CD4-positive, CD25-positive, alpha-beta regulatory T cell (primary cell): ENCODE measurements around the gene CD99L2. TPM values are rescaled to one million over a fixed set of nuclear protein-coding genes. Genes with fewer than 3 reads are reported as not detected.
A peak's percentile ranks its signal among the peaks of the same experiment; 100 is the strongest.
"Not testable (repeated sequence)": the region's sequence is repeated elsewhere in the genome, so short reads cannot be mapped to it uniquely, and the experiment has no call there.

ENCODE experiments used
- ATAC-seq, 2 donors: fragments of 150-1000 bp; cut with Tn5 transposase; one replicate each; pipeline ENCODE4 v1.10.0; 2021; ENCODE audit warnings: low read depth in 2 of 2, moderate number of reproducible peaks in 2 of 2, moderate library complexity in 1 of 2
- DNase-seq, 3 donors: peaks; one replicate each; pipeline versions ENCODE4 v3.0.0 to v3.0.0-alpha.2; 2012 to 2022; ENCODE audit warnings: mixed read lengths in 1 of 3
- H3K27ac ChIP-seq: one replicate; pipeline ENCODE4 v1.7.0; 2013; ENCODE audit warnings: mild to moderate bottlenecking, low read length; ENCODE audit not compliant: insufficient read depth, poor library complexity, severe bottlenecking
- H3K27me3 ChIP-seq: one replicate; pipeline ENCODE4 v1.7.0; 2013; ENCODE audit warnings: low read length; ENCODE audit not compliant: control insufficient read depth, insufficient read depth
- H3K36me3 ChIP-seq: one replicate; pipeline ENCODE4 v1.7.0; 2013; ENCODE audit warnings: mild to moderate bottlenecking, low read length, moderate library complexity; ENCODE audit not compliant: control insufficient read depth, insufficient read depth
- H3K4me1 ChIP-seq: 2 replicates; pipeline ENCODE4 v1.7.0; 2013; ENCODE audit warnings: mild to moderate bottlenecking, low read length; ENCODE audit not compliant: insufficient read depth, control insufficient read depth, poor library complexity, severe bottlenecking
- H3K4me3 ChIP-seq: one replicate; pipeline ENCODE4 v1.7.0; 2013; ENCODE audit warnings: low read depth, mild to moderate bottlenecking, low read length, moderate library complexity
- H3K9me3 ChIP-seq, 2 experiments: 1 replicate in 1 of 2; 2 replicates in 1 of 2; pipeline ENCODE4 v1.7.0; 2013; ENCODE audit warnings: low read length in 2 of 2, mild to moderate bottlenecking in 1 of 2, moderate library complexity in 1 of 2; ENCODE audit not compliant: control insufficient read depth in 2 of 2
- H3K27ac Mint-ChIP-seq, 3 donors: one replicate each; pipeline ENCODE4 v1.8.0; 2020 to 2022; ENCODE audit warnings: mild to moderate bottlenecking in 3 of 3, mixed read lengths in 3 of 3, moderate library complexity in 2 of 3
- H3K27me3 Mint-ChIP-seq: one replicate; pipeline ENCODE4 v1.8.0; 2022; ENCODE audit warnings: mild to moderate bottlenecking, mixed read lengths
- H3K36me3 Mint-ChIP-seq: one replicate; pipeline ENCODE4 v1.8.0; 2020; ENCODE audit warnings: mixed read lengths
- H3K4me1 Mint-ChIP-seq, 4 donors: one replicate each; pipeline ENCODE4 v1.8.0; 2020 to 2022; ENCODE audit warnings: mixed read lengths in 4 of 4, mild to moderate bottlenecking in 1 of 4
- H3K4me3 Mint-ChIP-seq, 4 donors: one replicate each; pipeline ENCODE4 v1.8.0; 2020 to 2022; ENCODE audit warnings: mild to moderate bottlenecking in 4 of 4, mixed read lengths in 4 of 4, moderate library complexity in 3 of 4
- H3K9me3 Mint-ChIP-seq, 7 donors: one replicate each; pipeline ENCODE4 v1.8.0; 2020 to 2022; ENCODE audit warnings: mixed read lengths in 7 of 7, mild to moderate bottlenecking in 3 of 7, moderate library complexity in 2 of 7
- polyA plus RNA-seq, 4 donors: library from polyadenylated mRNA; unstranded; fragments of 300-500 nt; fragmentation: Illumina TruSeq; gene quantifications; one replicate each; pipeline ENCODE4 v1.2.3, GENCODE V29; 2021
- total RNA-seq: library from RNA; stranded (reverse); gene quantifications from one replicate; pipeline ENCODE4 v1.2.3, GENCODE V29; 2022

CD99L2 gene
- total and polyA plus RNA-seq, 5 donors from 2014 or later: 14.3 to 18.6 (median 14.7) TPM

DNA sequence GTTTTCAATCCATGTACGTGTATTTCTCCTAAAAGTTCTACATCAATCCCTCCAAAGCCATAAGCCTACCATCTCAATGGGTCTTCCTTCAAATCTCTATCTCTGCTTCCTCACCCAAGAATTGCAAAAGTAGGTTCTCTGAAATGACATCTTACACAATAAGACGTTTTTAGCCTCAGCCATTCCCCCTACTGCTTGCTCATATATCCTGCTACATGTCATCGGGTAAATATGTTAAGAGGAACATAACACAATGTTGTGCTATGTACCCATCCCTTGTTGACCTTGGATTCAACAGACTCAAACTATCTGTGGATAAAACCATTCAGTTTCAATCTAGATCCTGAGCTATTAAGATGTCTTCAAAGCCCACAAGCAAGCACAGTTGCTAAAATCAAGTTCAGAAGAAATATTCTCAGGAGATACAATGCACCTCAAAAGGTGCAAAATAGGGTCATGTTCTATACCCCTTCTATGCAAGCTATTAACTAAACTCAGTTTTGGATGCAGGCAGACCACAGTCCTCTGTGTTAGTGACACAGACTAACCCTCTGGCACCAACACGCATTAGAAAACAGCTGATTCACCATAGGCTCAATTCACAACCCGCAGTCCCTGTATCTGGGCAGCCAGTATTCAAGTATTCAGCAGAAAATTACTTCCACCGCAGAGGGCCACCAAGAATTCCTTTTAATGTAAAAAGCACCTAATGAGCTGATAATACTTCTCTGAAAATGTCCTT lies 56.8 kb downstream of the CD99L2 start:
- ATAC-seq: no peak
- Histone ChIP-seq H3K36me3 (no peaks in the 10 kb centered on the region), H3K4me1 (no peaks in the 10 kb centered on the region), H3K9me3 (no peaks in the 10 kb centered on the region), H3K4me3 (no peak overlapping the region), H3K27me3 (no peaks in the 10 kb centered on the region), H3K27ac (no peak overlapping the region)
- no peaks in the 10 kb centered on the region for H3K9me3 Mint-ChIP-seq
- no peak overlapping the region for H3K4me3 Mint-ChIP-seq
- H3K4me1 Mint-ChIP-seq: peaks cover 0 to 8% (median under 1%) of the 10 kb centered on the region in 4 donors
- peaks cover under 1% of the 10 kb centered on the region for H3K36me3 Mint-ChIP-seq
- H3K27me3 Mint-ChIP-seq: no peaks in the 10 kb centered on the region
- H3K27ac Mint-ChIP-seq: peak overlapping the region in 1 of 3 donors; percentile 15
- no peak for DNase-seq

- H3K27ac Mint-ChIP-seq: peak overlapping the region in 1 of 3 donors; percentile 56
- H3K9me3 Mint-ChIP-seq: peaks cover 0 to 2% (median 0%) of the 10 kb centered on the region in 7 donors
Observed at GRCh38 chrX:150837845-150838244, 60.6 kb downstream of the CD99L2 start.

DNA sequence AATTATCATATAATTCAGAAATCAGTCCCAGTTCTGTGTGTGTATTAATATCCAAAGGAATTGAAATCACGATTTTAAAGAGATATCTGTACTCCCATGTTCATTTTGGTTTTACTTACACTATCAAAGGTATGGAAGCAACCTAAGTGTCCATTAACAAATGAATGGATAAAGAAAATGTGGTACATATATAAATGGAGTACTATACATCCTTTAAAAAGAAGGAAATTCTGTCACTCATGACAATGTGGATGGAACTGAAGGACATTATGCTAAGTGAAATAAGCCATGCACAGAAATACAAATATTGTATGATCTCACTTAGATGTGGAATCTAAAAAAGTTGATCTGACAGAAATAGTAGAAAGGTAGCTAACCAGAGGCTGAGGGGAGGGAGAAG lies 63.8 kb downstream of the CD99L2 start:
- H3K4me1 Mint-ChIP-seq: peaks cover 0 to 12% (median 3%) of the 10 kb centered on the region in 4 donors
- no peaks in the 10 kb centered on the region for H3K27me3 Mint-ChIP-seq
- ATAC-seq (no peak), DNase-seq (no peak)
- H3K36me3 ChIP-seq: no peaks in the 10 kb centered on the region
- H3K4me3 ChIP-seq: no peak overlapping the region
- no peak overlapping the region for H3K4me3 Mint-ChIP-seq
- H3K27me3 ChIP-seq: no peaks in the 10 kb centered on the region
- H3K27ac Mint-ChIP-seq: no peak overlapping the region
- H3K9me3 ChIP-seq: no peaks in the 10 kb centered on the region
- H3K27ac ChIP-seq: no peak overlapping the region
- H3K9me3 Mint-ChIP-seq: peaks cover 0 to 2% (median 0%) of the 10 kb centered on the region in 7 donors
- H3K4me1 ChIP-seq: no peaks in the 10 kb centered on the region
- peaks cover 6% of the 10 kb centered on the region for H3K36me3 Mint-ChIP-seq

More at GRCh38 chrX:150837845-150838244, 60.6 kb downstream of the CD99L2 start:
- Histone ChIP-seq H3K4me1 (no peaks in the 10 kb centered on the region), H3K27ac (no peak overlapping the region), H3K4me3 (no peak overlapping the region), H3K9me3 (no peaks in the 10 kb centered on the region), H3K36me3 (no peaks in the 10 kb centered on the region), H3K27me3 (no peaks in the 10 kb centered on the region)
- DNase-seq: no peak
- Mint-ChIP-seq H3K36me3 (peaks cover 6% of the 10 kb centered on the region), H3K4me3 (no peak overlapping the region), H3K27me3 (no peaks in the 10 kb centered on the region), H3K4me1 (peaks cover 0 to 10% (median under 1%) of the 10 kb centered on the region in 4 donors)
- ATAC-seq: no peak

GRCh38 chrX:150833454-150834056 lies 64.9 kb downstream of the CD99L2 start:
- Mint-ChIP-seq H3K36me3 (peaks cover 6% of the 10 kb centered on the region), H3K9me3 (peaks cover 0 to 2% (median 0%) of the 10 kb centered on the region in 7 donors), H3K27me3 (no peaks in the 10 kb centered on the region), H3K4me1 (peaks cover 0 to 9% (median 3%) of the 10 kb centered on the region in 4 donors), H3K4me3 (no peak overlapping the region), H3K27ac (no peak overlapping the region)
- no peaks in the 10 kb centered on the region for H3K4me1 ChIP-seq
- no peaks in the 10 kb centered on the region for H3K36me3 ChIP-seq
- no peak overlapping the region for H3K4me3 ChIP-seq
- H3K27ac ChIP-seq: no peak overlapping the region
- no peak for ATAC-seq
- no peak for DNase-seq
- no peaks in the 10 kb centered on the region for H3K27me3 ChIP-seq
- no peaks in the 10 kb centered on the region for H3K9me3 ChIP-seq

- Mint-ChIP-seq H3K36me3 (peaks cover 20% of the 10 kb centered on the region), H3K4me1 (peaks cover 0 to 6% (median 2%) of the 10 kb centered on the region in 4 donors), H3K27ac (no peak overlapping the region), H3K9me3 (peaks cover 0 to 2% (median 0%) of the 10 kb centered on the region in 7 donors), H3K4me3 (no peak overlapping the region), H3K27me3 (no peaks in the 10 kb centered on the region)
- Histone ChIP-seq H3K27ac (no peak overlapping the region), H3K9me3 (no peaks in the 10 kb centered on the region), H3K36me3 (no peaks in the 10 kb centered on the region), H3K4me3 (no peak overlapping the region), H3K27me3 (no peaks in the 10 kb centered on the region), H3K4me1 (no peaks in the 10 kb centered on the region)
- ATAC-seq (no peak), DNase-seq (no peak)
Observed at GRCh38 chrX:150831863-150832262, 66.6 kb downstream of the CD99L2 start.

GRCh38 chrX:150828785-150829184 lies 69.7 kb downstream of the CD99L2 start:
- Mint-ChIP-seq H3K4me3 (no peak overlapping the region), H3K27ac (no peak overlapping the region), H3K27me3 (no peaks in the 10 kb centered on the region), H3K9me3 (no peaks in the 10 kb centered on the region), H3K4me1 (peaks cover 0 to 6% (median 2%) of the 10 kb centered on the region in 4 donors), H3K36me3 (peaks cover 24% of the 10 kb centered on the region)
- no peak overlapping the region for H3K4me3 ChIP-seq
- no peaks in the 10 kb centered on the region for H3K4me1 ChIP-seq
- H3K27me3 ChIP-seq: no peaks in the 10 kb centered on the region
- no peak for ATAC-seq
- H3K27ac ChIP-seq: no peak overlapping the region
- H3K36me3 ChIP-seq: no peaks in the 10 kb centered on the region
- DNase-seq: no peak
- no peaks in the 10 kb centered on the region for H3K9me3 ChIP-seq

DNA sequence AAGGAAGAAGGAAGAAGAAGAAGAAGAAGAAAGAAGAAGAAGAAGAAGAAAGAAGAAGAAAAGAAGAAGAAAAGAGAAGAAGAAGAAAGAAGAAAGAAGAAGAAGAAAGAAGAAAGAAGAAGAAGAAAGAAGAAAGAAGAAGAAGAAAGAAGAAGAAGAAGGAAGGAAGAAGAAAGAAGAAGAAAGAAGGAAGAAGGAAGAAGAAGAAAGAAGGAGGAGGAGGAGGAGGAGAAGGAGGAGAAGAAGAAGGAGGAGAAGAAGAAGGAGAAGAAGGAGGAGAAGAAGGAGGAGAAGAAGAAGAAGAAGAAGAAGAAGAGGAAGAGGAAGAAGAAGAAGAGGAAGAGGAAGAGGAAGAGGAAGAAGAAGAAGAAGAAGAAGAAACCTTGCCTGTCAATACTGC lies 74.1 kb downstream of the CD99L2 start:
- not testable (repeated sequence) for H3K27me3 Mint-ChIP-seq, H3K27ac Mint-ChIP-seq, H3K27ac ChIP-seq

More for the DNA sequence above, 74.1 kb downstream of the CD99L2 start:
- not testable (repeated sequence) for H3K4me3 Mint-ChIP-seq, H3K4me1 Mint-ChIP-seq, H3K4me3 ChIP-seq, DNase-seq, H3K9me3 ChIP-seq, ATAC-seq, H3K4me1 ChIP-seq, H3K36me3 ChIP-seq, H3K27me3 ChIP-seq
- Mint-ChIP-seq H3K36me3 (peaks cover 27% of the 10 kb centered on the region), H3K9me3 (peaks cover 0 to 13% (median 2%) of the 10 kb centered on the region in 7 donors)
